22Rv1 (cell line): ENCODE measurements around the gene PHF12.

Experiments
- ZFX ChIP-seq: fragments of 450-650 bp; IDR thresholded peaks from 2 replicates; pipeline ENCODE4 v1.6.1; 2017; ENCODE audit warnings: antibody characterized with exemption, borderline replicate concordance
- TF ChIP-seq, protein P1 (sequence below): fragments of 450-650 bp; IDR thresholded peaks from 2 replicates; pipeline ENCODE4 v1.5.1; 2017; ENCODE audit warnings: mild to moderate bottlenecking

DNA sequence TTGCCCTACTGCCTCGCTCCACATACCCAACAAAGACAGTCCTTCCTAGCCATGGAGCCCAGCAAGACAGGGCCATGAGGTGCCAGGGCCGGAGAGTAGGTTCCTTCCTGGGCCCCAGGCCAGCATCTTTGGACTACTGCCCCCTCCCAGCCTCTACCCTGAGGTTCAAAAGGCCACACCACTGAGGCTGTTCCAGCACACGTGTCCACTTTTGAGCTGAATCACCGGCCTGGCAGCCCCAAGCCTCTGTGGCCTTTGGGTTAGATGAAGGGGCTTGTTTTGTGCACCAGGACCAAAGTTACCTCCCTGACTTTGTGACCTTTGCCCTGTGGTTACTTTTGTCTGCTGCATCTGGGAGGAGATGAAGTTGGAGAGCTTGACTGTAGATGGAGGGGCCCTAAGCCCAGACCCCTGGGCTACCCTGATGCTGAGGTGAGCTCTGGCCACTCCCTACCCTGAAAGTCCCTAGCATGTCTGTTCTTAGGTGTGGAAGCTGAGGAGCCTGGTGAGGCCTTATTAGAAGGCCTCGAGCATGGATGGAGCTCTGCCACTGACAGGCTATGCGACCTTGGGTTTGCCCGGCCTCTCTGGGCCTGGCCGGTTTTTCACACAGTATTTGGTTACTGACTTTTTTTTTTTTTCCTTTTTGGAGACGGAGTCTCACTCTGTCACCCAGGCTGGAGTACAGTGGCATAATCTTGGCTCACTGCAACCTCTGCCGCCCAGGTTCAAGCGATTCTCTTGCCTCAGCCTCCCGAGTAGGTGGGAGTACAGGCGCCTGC is 42.5 kb upstream of the PHF12 start:
- TF ChIP-seq, protein P1, sequence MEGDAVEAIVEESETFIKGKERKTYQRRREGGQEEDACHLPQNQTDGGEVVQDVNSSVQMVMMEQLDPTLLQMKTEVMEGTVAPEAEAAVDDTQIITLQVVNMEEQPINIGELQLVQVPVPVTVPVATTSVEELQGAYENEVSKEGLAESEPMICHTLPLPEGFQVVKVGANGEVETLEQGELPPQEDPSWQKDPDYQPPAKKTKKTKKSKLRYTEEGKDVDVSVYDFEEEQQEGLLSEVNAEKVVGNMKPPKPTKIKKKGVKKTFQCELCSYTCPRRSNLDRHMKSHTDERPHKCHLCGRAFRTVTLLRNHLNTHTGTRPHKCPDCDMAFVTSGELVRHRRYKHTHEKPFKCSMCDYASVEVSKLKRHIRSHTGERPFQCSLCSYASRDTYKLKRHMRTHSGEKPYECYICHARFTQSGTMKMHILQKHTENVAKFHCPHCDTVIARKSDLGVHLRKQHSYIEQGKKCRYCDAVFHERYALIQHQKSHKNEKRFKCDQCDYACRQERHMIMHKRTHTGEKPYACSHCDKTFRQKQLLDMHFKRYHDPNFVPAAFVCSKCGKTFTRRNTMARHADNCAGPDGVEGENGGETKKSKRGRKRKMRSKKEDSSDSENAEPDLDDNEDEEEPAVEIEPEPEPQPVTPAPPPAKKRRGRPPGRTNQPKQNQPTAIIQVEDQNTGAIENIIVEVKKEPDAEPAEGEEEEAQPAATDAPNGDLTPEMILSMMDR, result no peak
- no peak for TF ChIP-seq ZFX
